Measurements from ENCODE around the gene TREH. TPM values are rescaled to one million over a fixed set of nuclear protein-coding genes. Genes with fewer than 3 reads are reported as not detected.

Gene TREH
- total and polyA plus RNA-seq, 2 of the 8 experiments (the other 6 are each of a cell fraction or from before 2014, with no cell fraction given) = 0.03 TPM; not detected in 1

- no peak within 1 kb of the TSS for H2BK20ac ChIP-seq (ENCODE audit: low read length)
- H3K23me2 ChIP-seq (ENCODE audit: low read depth, low read length) = peaks cover 32% of the 10 kb centered on the region; the same call in 1 of the 2 replicates
- H3K18ac ChIP-seq (ENCODE audit: extremely low read depth, low read length) = no peak within 1 kb of the TSS; the same call in 1 of the 2 replicates
- H4K20me1 ChIP-seq (replicated peaks in 1 of 2; ENCODE audit: control insufficient read depth in 1 of 2, insufficient read depth in 2 of 2, low read length in 2 of 2) = peaks cover 5 to 7% of the 10 kb centered on the region in 2 experiments
- H4K91ac ChIP-seq (replicated peaks; ENCODE audit: insufficient read length, low read length) = no peak within 1 kb of the TSS
- H3K56ac ChIP-seq (replicated peaks; ENCODE audit: insufficient read length, low read depth, low read length) = no peak within 1 kb of the TSS
- no peak within 1 kb of the TSS for H2BK5ac ChIP-seq (ENCODE audit: low read depth, low read length)
- H3K14ac ChIP-seq (ENCODE audit: insufficient read length) = no peak within 1 kb of the TSS
- H4K8ac ChIP-seq (ENCODE audit: extremely low read depth, insufficient read depth, low read length) = peak within 1 kb of the TSS; percentile 21; the same call in 1 of the 2 replicates
- no peak within 1 kb of the TSS for H2AK5ac ChIP-seq (ENCODE audit: low read depth, low read length)
- H3K27me3 ChIP-seq (replicated peaks in 1 of 4; ENCODE audit: control insufficient read depth in 3 of 4, extremely low read depth in 1 of 4, insufficient read depth in 3 of 4, low read length in 3 of 4) = peaks cover 45 to 75% (median 73%) of the 10 kb centered on the region in 4 experiments
- no peak within 1 kb of the TSS for H3K9ac ChIP-seq (replicated peaks in 1 of 4; ENCODE audit: extremely low read depth in 1 of 4, low read depth in 3 of 4, low read length in 3 of 4)
- H3K4me3 ChIP-seq (ENCODE audit: extremely low read depth in 1 of 4, insufficient read depth in 2 of 4, low read depth in 3 of 4, low read length in 4 of 4) = peak within 1 kb of the TSS; percentile 29 to 66 (median 36)
- H3K79me2 ChIP-seq (ENCODE audit: control insufficient read depth in 1 of 2, insufficient read depth in 2 of 2, low read length in 2 of 2) = no peaks in the 10 kb centered on the region
- peak within 1 kb of the TSS; percentile 83 for H3K4me2 ChIP-seq (ENCODE audit: insufficient read depth in 1 of 2, low read depth in 2 of 2, low read length in 2 of 2)
- peaks cover 0 to 12% (median under 1%) of the 10 kb centered on the region in 4 experiments; a peak in 2 of 8 replicates for H3K36me3 ChIP-seq (ENCODE audit: control insufficient read depth in 2 of 4, insufficient read depth in 4 of 4, low read length in 3 of 4)
- no peak within 1 kb of the TSS for H3K27ac ChIP-seq (ENCODE audit: low read depth, low read length)
- no peak within 1 kb of the TSS for H3K4ac ChIP-seq (replicated peaks; ENCODE audit: insufficient read length, low read depth, low read length)
- no peak for FAIRE-seq
- no peak within 1 kb of the TSS for H2BK12ac ChIP-seq (ENCODE audit: low read depth, low read length)
- no peak within 1 kb of the TSS for H2BK120ac ChIP-seq (replicated peaks; ENCODE audit: low read depth, low read length)
- no peaks in the 10 kb centered on the region; a peak in 1 of 4 replicates for H3K9me3 ChIP-seq (ENCODE audit: insufficient read depth in 2 of 2, low read depth in 1 of 2, low read length in 1 of 2)
- H3K4me1 ChIP-seq (replicated peaks in 1 of 4; ENCODE audit: control insufficient read depth in 3 of 4, insufficient read depth in 4 of 4, low read length in 3 of 4) = peaks cover 16 to 41% (median 19%) of the 10 kb centered on the region in 4 experiments
- ChIA-PET POLR2A (ENCODE audit: partially characterized antibody) (interaction anchor here (1.2 to 28.7 kb wide), 4 partner anchors 12 to 305 kb away, joined by 3 to 574 read pairs (median 36); no protein-coding TSS in a partner anchor), CTCF (ENCODE audit: partially characterized antibody) (interaction anchor here (0.6 to 25.3 kb wide), 10 partner anchors 8 to 463 kb away, joined by 3 to 435 read pairs (median 14); no protein-coding TSS in a partner anchor)
- no peak within 1 kb of the TSS for H4K5ac ChIP-seq (ENCODE audit: insufficient read length, low read depth, low read length)
- no peak within 1 kb of the TSS for H2AFZ ChIP-seq (ENCODE audit: low read length)
- TF ChIP-seq CREB1 (IDR thresholded peaks at IDR 0.05) (peak; percentile 21; the same call in 1 of the 2 replicates), EGR1 (IDR thresholded peaks at IDR 0.05; ENCODE audit: borderline replicate concordance, low read depth, low read length) (0 out of 2 replicates have a peak, but pooled peaks have one; percentile 18), CTCF (IDR thresholded peaks at IDR 0.05; ENCODE audit: control extremely low read depth in 1 of 3, insufficient read depth in 1 of 3, low read depth in 1 of 3, low read length in 3 of 3) (peak; percentile 26 to 49 (median 27); a peak in 3 of 4 replicates), KDM4A (IDR thresholded peaks at IDR 0.05; ENCODE audit: low read depth, low read length, severe bottlenecking) (peak; percentile 39), RNF2 (IDR thresholded peaks at IDR 0.05; ENCODE audit: borderline replicate concordance, low read depth, low read length, missing control alignments, poor library complexity, severe bottlenecking) (no peak)
- H2BK15ac ChIP-seq (ENCODE audit: low read length) = no peak within 1 kb of the TSS
- WGBS, 2 experiments (ENCODE audit: extremely low coverage in 1 of 2, insufficient coverage in 1 of 2, insufficient read length in 1 of 2, insufficient replicate concordance in 2 of 2, low coverage in 1 of 2, low lambda C conversion rate in 2 of 2, missing lambda C conversion rate in 1 of 2) = 2% methylated on average over 43 of the region's 72 CpGs; no CpG with 5 or more reads in 1 of the 2 experiments
- H3K23ac ChIP-seq (ENCODE audit: insufficient read length) = no peak within 1 kb of the TSS
- H3K79me1 ChIP-seq (ENCODE audit: low read depth, low read length) = no peaks in the 10 kb centered on the region
- DNase-seq (ENCODE audit: low read depth in 1 of 2, low spot score in 2 of 2) = peak in 1 of 2 experiments; percentile 77
These were observed 71.8 kb downstream of the TREH start, which contains the start of gene PHLDB1 for GRCh38 chr11:118607401-118608359. PHLDB1 (plus strand) TSS chr11:118607615; CDS start chr11:118613837, 6,222 bp downstream.
